Lung (tissue), 12 donors: ENCODE data around the gene FRMPD3. TPM values are rescaled to one million over a fixed set of nuclear protein-coding genes. Genes with fewer than 3 reads are reported as not detected.
"Not testable (repeated sequence)": the region's sequence is repeated elsewhere in the genome, so short reads cannot be mapped to it uniquely, and the experiment has no call there.

Experiments used
- ATAC-seq: fragments of 200-7000 bp; cut with Tn5 transposase; one replicate; pipeline ENCODE4 v1.9.1; 2020; ENCODE audit warnings: moderate number of reproducible peaks; ENCODE audit not compliant: insufficient read depth, low FRiP score
- DNase-seq, 3 donors: peaks; one replicate each; pipeline ENCODE4 v3.0.0-alpha.2; 2013 to 2017
- H3K27ac ChIP-seq, 2 donors: one replicate each; pipeline ENCODE4 v1.5.1; 2013; ENCODE audit warnings: mild to moderate bottlenecking in 2 of 2, moderate library complexity in 2 of 2, control low read depth in 1 of 2, inconsistent platforms in 1 of 2, low read depth in 1 of 2, low read length in 1 of 2
- H3K27me3 ChIP-seq, 3 donors: one replicate each; pipeline ENCODE4 v1.5.1; 2013; ENCODE audit warnings: low read length in 2 of 3; ENCODE audit not compliant: control insufficient read depth in 3 of 3, insufficient read depth in 3 of 3
- H3K36me3 ChIP-seq, 4 donors: one replicate each; pipeline ENCODE4 v1.5.1; 2013; ENCODE audit warnings: low read length in 4 of 4, mild to moderate bottlenecking in 1 of 4, moderate library complexity in 1 of 4; ENCODE audit not compliant: control insufficient read depth in 4 of 4, insufficient read depth in 4 of 4
- H3K4me1 ChIP-seq, 5 donors: one replicate each; pipeline ENCODE4 v1.5.1; 2013; ENCODE audit warnings: low read length in 5 of 5, mild to moderate bottlenecking in 2 of 5, moderate library complexity in 1 of 5; ENCODE audit not compliant: control insufficient read depth in 5 of 5, insufficient read depth in 5 of 5
- H3K4me3 ChIP-seq: one replicate; pipeline ENCODE4 v1.5.1; 2013; ENCODE audit warnings: mild to moderate bottlenecking, control low read depth, moderate library complexity
- H3K9ac ChIP-seq, 2 donors: one replicate each; pipeline ENCODE4 v1.5.1; 2013; ENCODE audit warnings: low read length in 2 of 2, control low read depth in 1 of 2; ENCODE audit not compliant: insufficient read depth in 1 of 2
- H3K9me3 ChIP-seq, 4 donors: one replicate each; pipeline ENCODE4 v1.5.1; 2013; ENCODE audit warnings: low read length in 3 of 4, mild to moderate bottlenecking in 1 of 4, moderate library complexity in 1 of 4; ENCODE audit not compliant: control insufficient read depth in 4 of 4, insufficient read depth in 3 of 4
- WGBS, 2 donors: extraction: QIAGEN DNeasy Blood & Tissue Kit; methylation state at CpG; one replicate each; pipeline ENCODE4 v1.1.7; 2013; 5-methylcytosine and 5-hydroxymethylcytosine counted together
- polyA plus RNA-seq, 2 donors: library from polyadenylated mRNA; stranded (reverse); fragments of 200-250 nt; gene quantifications; one replicate each; pipeline ENCODE4 v1.2.1, GENCODE V29; 2013
- total RNA-seq, 2 donors: library from RNA; depleted of rRNA in 1 of 2; stranded (reverse); fragments of >200 nt in 1 of 2; gene quantifications; one replicate each; pipeline ENCODE4 v1.2.1, GENCODE V29; 2014 to 2021
- TF ChIP-seq, protein P1 (sequence below): IDR thresholded peaks from 2 replicates; pipeline ENCODE4 v1.5.1; 2012; ENCODE audit warnings: mild to moderate bottlenecking; ENCODE audit errors: control extremely low read depth, extremely low read depth
- donor health status: control.
- donor health status: control.
- donor health status: Bipolar disorder and iron deficiency.
- donor health status: healthy.
- donor health status: DM: yes; HTN: yes; CAD: no.

Gene FRMPD3
- total and polyA plus RNA-seq, 4 donors = 0.06 to 3.2 (median 0.18) TPM

DNA sequence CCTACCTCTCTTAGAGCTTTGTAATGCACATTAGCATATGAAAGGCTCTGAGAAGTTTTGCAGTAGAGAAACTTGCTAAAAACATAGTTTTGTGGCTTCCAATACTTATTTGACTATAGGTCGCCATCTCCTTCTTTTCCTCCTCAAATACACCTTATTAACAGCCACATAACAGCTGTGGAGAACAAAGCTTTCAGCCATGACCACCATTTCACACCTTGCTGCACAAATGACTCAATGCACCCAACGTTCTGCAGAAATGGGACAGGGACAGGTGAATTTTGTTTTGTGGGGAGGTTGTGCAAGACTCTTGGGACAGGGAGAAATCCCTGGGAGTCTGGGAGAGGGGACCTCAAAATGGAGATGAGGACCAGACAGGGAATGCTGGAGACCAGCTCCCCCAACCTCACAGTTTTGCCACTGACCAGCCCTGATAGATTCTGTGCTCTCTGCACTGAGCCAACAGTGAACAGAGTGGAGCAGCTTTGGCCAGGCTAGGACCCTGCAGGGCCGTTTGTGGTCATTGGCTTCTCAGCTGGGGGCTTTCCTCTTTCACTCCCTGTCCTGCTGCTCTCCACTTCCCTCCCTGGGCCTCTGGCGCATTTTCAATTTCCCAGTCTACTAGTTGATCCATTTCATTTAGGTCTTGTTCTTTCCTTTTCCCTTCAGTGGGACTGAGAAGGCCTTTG is 16.6 kb downstream of the FRMPD3 start:
- peaks cover 7 to 18% (median 10%) of the 10 kb centered on the region in 3 donors for H3K27me3 ChIP-seq
- no peak overlapping the region for H3K9ac ChIP-seq
- no peaks in the 10 kb centered on the region for H3K36me3 ChIP-seq
- 44 to 70% methylated on average over 4 of the region's 4 CpGs for WGBS, 2 donors
- TF ChIP-seq, protein P1, sequence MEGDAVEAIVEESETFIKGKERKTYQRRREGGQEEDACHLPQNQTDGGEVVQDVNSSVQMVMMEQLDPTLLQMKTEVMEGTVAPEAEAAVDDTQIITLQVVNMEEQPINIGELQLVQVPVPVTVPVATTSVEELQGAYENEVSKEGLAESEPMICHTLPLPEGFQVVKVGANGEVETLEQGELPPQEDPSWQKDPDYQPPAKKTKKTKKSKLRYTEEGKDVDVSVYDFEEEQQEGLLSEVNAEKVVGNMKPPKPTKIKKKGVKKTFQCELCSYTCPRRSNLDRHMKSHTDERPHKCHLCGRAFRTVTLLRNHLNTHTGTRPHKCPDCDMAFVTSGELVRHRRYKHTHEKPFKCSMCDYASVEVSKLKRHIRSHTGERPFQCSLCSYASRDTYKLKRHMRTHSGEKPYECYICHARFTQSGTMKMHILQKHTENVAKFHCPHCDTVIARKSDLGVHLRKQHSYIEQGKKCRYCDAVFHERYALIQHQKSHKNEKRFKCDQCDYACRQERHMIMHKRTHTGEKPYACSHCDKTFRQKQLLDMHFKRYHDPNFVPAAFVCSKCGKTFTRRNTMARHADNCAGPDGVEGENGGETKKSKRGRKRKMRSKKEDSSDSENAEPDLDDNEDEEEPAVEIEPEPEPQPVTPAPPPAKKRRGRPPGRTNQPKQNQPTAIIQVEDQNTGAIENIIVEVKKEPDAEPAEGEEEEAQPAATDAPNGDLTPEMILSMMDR = no peak
- H3K9me3 ChIP-seq = peaks cover 0 to 3% (median 0%) of the 10 kb centered on the region in 4 donors
- ATAC-seq (no peak), DNase-seq (no peak)
- no peaks in the 10 kb centered on the region for H3K4me1 ChIP-seq
- no peak overlapping the region for H3K4me3 ChIP-seq
- H3K27ac ChIP-seq = no peak overlapping the region

DNA sequence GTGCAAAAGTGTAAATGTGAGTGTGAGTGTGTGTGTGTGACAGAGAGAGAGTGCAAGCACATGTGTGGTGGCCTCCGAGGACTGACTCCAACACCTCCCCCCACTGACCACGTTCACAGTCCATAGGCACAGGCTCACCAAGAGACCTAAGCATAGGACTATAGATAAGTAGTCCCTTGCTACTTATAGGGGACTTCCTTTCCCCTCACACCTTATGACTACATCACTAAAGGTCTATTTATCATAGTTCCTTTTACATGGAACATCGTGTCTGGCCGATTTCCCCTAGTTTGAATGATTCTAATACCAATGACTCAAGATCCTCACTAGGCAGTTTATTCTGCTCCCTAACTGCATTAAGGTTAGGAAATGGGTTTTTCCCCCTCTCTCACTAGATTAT is 17.8 kb downstream of the FRMPD3 start:
- WGBS, 2 donors = 66 to 77% methylated on average over 4 of the region's 4 CpGs
- DNase-seq = no peak

DNA sequence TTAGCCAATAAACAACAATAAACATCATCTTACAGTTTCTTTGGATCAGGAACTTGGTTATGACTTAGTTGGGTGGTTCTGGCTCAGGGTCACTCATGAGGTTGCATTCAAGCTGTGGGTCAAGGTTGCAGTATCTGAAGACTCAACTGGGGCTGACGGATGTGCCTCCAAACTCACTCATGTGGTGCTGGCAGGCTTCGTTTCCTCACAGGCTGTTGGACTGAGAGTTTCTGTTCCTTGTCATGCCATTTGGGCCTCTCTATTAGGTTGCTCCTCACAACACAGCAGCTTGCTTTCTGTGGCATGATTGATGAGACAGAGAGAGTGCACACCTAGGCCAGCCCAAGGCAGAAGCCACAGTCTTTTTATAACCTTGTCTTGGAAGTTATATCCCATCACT is 20.7 kb downstream of the FRMPD3 start:
- Histone ChIP-seq H3K27me3 (peaks cover 6 to 25% (median 14%) of the 10 kb centered on the region in 3 donors), H3K9ac (no peak overlapping the region), H3K27ac (no peak overlapping the region), H3K4me1 (no peaks in the 10 kb centered on the region), H3K36me3 (no peaks in the 10 kb centered on the region), H3K9me3 (peaks cover 0 to 5% (median 0%) of the 10 kb centered on the region in 4 donors), H3K4me3 (no peak overlapping the region)
- DNase-seq (no peak), ATAC-seq (no peak)
- 65 to 95% methylated on average over 2 of the region's 2 CpGs for WGBS, 2 donors
- TF ChIP-seq, protein P1 = no peak

More for the DNA sequence above, 17.8 kb downstream of the FRMPD3 start:
- TF ChIP-seq, protein P1 = no peak
- H3K9ac ChIP-seq = no peak overlapping the region
- no peaks in the 10 kb centered on the region for H3K4me1 ChIP-seq
- H3K4me3 ChIP-seq = no peak overlapping the region
- no peak overlapping the region for H3K27ac ChIP-seq
- H3K27me3 ChIP-seq = peaks cover 7 to 18% (median 10%) of the 10 kb centered on the region in 3 donors
- peaks cover 0 to 3% (median 0%) of the 10 kb centered on the region in 4 donors for H3K9me3 ChIP-seq
- ATAC-seq = no peak
- no peaks in the 10 kb centered on the region for H3K36me3 ChIP-seq

DNA sequence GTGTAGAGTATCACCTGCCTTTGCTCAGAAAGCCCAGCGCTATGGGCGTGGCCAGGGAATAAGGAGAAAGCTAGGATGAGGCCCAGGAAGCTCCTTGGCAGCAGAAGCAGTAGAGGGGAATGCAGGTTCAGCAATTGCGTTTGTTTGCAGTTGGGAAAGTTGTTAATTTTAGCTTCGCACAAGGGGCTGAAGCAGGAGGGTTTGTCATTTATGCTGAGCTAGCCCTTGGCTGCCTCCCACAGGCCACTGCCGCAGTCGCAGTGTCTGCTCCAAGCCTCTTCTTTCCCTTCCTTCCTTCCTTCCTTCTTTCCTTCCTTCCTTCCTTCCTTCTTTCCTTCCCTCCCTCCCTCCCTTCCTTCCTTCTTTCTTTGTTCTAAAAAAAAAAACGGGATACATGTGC is 21.5 kb downstream of the FRMPD3 start:
- TF ChIP-seq, protein P1 = no peak
- WGBS, 2 donors = 40 to 51% methylated on average over 5 to 7 of the region's 7 CpGs
- ATAC-seq (no peak), DNase-seq (no peak)
- peaks cover 0 to 5% (median 0%) of the 10 kb centered on the region in 4 donors for H3K9me3 ChIP-seq
- no peaks in the 10 kb centered on the region for H3K36me3 ChIP-seq
- no peak overlapping the region for H3K27ac ChIP-seq
- peaks cover 3 to 25% (median 12%) of the 10 kb centered on the region in 3 donors for H3K27me3 ChIP-seq
- H3K9ac ChIP-seq = no peak overlapping the region
- no peak overlapping the region for H3K4me3 ChIP-seq
- no peaks in the 10 kb centered on the region for H3K4me1 ChIP-seq

DNA sequence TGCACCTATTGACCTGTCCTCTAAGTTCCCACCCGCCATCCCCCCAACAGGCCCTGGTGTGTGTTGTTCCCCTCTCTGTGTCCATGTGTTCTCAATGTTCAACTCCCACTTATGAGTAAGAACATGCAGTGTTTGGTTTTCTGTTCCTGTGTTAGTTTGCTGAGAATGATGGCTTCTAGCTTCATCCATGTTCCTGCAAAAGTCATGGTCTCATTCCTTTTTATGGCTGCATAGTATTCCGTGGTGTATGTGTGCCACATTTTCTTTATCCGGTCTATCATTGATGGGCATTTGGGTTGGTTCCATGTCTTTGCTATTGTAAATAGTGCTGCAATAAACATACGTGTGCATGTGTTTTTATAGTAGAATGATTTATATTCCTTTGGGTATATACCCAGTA is 22.0 kb downstream of the FRMPD3 start:
- DNase-seq, H3K9ac ChIP-seq, H3K4me3 ChIP-seq, H3K4me1 ChIP-seq, H3K36me3 ChIP-seq, H3K9me3 ChIP-seq, H3K27ac ChIP-seq, ATAC-seq: not testable (repeated sequence)
- 78 to 92% methylated on average over 4 of the region's 4 CpGs for WGBS, 2 donors
- H3K27me3 ChIP-seq = peaks cover 3 to 28% (median 7%) of the 10 kb centered on the region in 3 donors
